Endothelial cell of umbilical vein (primary cell): Measurements from ENCODE around the gene CSNK1G1. TPM values are rescaled to one million over a fixed set of nuclear protein-coding genes. Genes with fewer than 3 reads are reported as not detected.

Experiments
- BruUV-seq: library from RNA; stranded (reverse); fragments of 400-500 nt; replicated peaks from 2 replicates; lab custom pipeline; 2021; lab: Mats Ljungman, UMichigan
- CTCF ChIA-PET: fragments of 300-600, 350-600 bp; sonication (Branson Sonifier 250); formaldehyde crosslinking; loops from one replicate; lab custom pipeline; 2021; ENCODE audit warnings: antibody characterized with exemption, inconsistent platforms; lab: Charles Lee
- POLR2A ChIA-PET: fragments of 300-600, 350-600 bp; sonication (Branson Sonifier 250); formaldehyde crosslinking; loops from one replicate; lab custom pipeline; 2021; ENCODE audit warnings: antibody characterized with exemption, inconsistent platforms; lab: Charles Lee
- DNase-seq: peaks from one replicate; pipeline ENCODE4 v3.0.0-alpha.2; 2011; ENCODE audit warnings: low read depth, low spot score
- FAIRE-seq: peaks from 2 replicates; lab custom pipeline; 2011; peaks lifted over from hg19 to GRCh38; lab: Jason Lieb, UNC
- H2AFZ ChIP-seq: 2 replicates; pipeline ENCODE4 v1.6.0; 2012; ENCODE audit warnings: low read depth, low read length, control low read depth, inconsistent platforms
- H3K27ac ChIP-seq: 2 replicates; pipeline ENCODE4 v1.5.1; 2011; ENCODE audit warnings: low read depth, mild to moderate bottlenecking, control low read depth, low read length, moderate library complexity; ENCODE audit not compliant: insufficient read depth
- H3K27me3 ChIP-seq, 2 experiments: 2 replicates each; pipeline versions ENCODE4 v1.6.0 to v1.6.1; 2011; ENCODE audit warnings: low read length in 2 of 2, mixed read lengths in 1 of 2; ENCODE audit not compliant: control insufficient read depth in 2 of 2, insufficient read depth in 2 of 2
- H3K36me3 ChIP-seq, 2 experiments: 2 replicates in 1 of 2; 3 replicates in 1 of 2; pipeline ENCODE4 v1.5.1; 2011; ENCODE audit warnings: low read length in 2 of 2, mild to moderate bottlenecking in 1 of 2, moderate library complexity in 1 of 2; ENCODE audit not compliant: control insufficient read depth in 2 of 2, insufficient read depth in 2 of 2; ENCODE audit errors: extremely low read depth in 1 of 2
- H3K4me1 ChIP-seq: 3 replicates; pipeline ENCODE4 v1.5.1; 2011; ENCODE audit warnings: mild to moderate bottlenecking, low read length; ENCODE audit not compliant: control insufficient read depth, insufficient read depth; ENCODE audit errors: extremely low read depth
- H3K4me2 ChIP-seq: 2 replicates; pipeline ENCODE4 v1.6.1; 2011; ENCODE audit warnings: low read length, control low read depth, mixed read lengths; ENCODE audit not compliant: insufficient read depth
- H3K4me3 ChIP-seq, 3 experiments: fragments of 200-600 bp in 1 of 3; sonication (generic), shearing (Covaris generic) in 1 of 3; replicated peaks in 1 of 3; 2 replicates each; pipeline ENCODE4 v1.5.1; 2011 to 2016; ENCODE audit warnings: control low read depth in 3 of 3, low read length in 3 of 3, mild to moderate bottlenecking in 2 of 3, inconsistent platforms in 1 of 3, low read depth in 1 of 3, moderate library complexity in 1 of 3; ENCODE audit not compliant: insufficient read depth in 1 of 3
- H3K79me2 ChIP-seq: 2 replicates; pipeline ENCODE4 v1.6.0; 2012; ENCODE audit warnings: low read length, inconsistent platforms; ENCODE audit not compliant: control insufficient read depth, insufficient read depth
- H3K9ac ChIP-seq: replicated peaks from 2 replicates; pipeline ENCODE3; 2011; ENCODE audit warnings: low read length, control low read depth; ENCODE audit not compliant: insufficient read depth; ENCODE audit errors: extremely low read depth
- H3K9me1 ChIP-seq: replicated peaks from 3 replicates; pipeline ENCODE4 v1.6.0; 2011; ENCODE audit warnings: mild to moderate bottlenecking, low read length; ENCODE audit not compliant: control insufficient read depth, insufficient read depth; ENCODE audit errors: extremely low read depth
- H3K9me3 ChIP-seq: replicated peaks from 2 replicates; pipeline ENCODE4 v1.5.1; 2012; ENCODE audit warnings: low read length, inconsistent platforms; ENCODE audit not compliant: control insufficient read depth, insufficient read depth
- H4K20me1 ChIP-seq: replicated peaks from 2 replicates; pipeline ENCODE3; 2011; ENCODE audit warnings: mild to moderate bottlenecking, low read length; ENCODE audit not compliant: control insufficient read depth, insufficient read depth; ENCODE audit errors: extremely low read depth
- EZH2 ChIP-seq: IDR thresholded peaks from 2 replicates; pipeline ENCODE4 v1.6.1; 2012; ENCODE audit warnings: borderline replicate concordance, low read depth, mild to moderate bottlenecking, moderate library complexity, low read length, inconsistent platforms; ENCODE audit not compliant: severe bottlenecking
- FOS ChIP-seq: IDR thresholded peaks from 2 replicates; pipeline ENCODE4 v1.6.1; 2011; ENCODE audit warnings: mild to moderate bottlenecking, low read length, moderate library complexity, borderline replicate concordance; ENCODE audit not compliant: insufficient read depth
- GATA2 ChIP-seq: IDR thresholded peaks from 2 replicates; pipeline ENCODE4 v1.7.0; 2011; ENCODE audit warnings: low read depth, mild to moderate bottlenecking, moderate library complexity, mixed read lengths, low read length; ENCODE audit not compliant: insufficient read length, insufficient read depth
- JUN ChIP-seq: IDR thresholded peaks from 2 replicates; pipeline ENCODE4 v1.6.1; 2011; ENCODE audit warnings: borderline replicate concordance, low read depth; ENCODE audit not compliant: insufficient read length, insufficient read depth
- MYC ChIP-seq: IDR thresholded peaks from one replicate; pipeline ENCODE4 v1.6.1; 2011; ENCODE audit warnings: mild to moderate bottlenecking, low read depth, low read length
- POLR2A ChIP-seq: IDR thresholded peaks from 2 replicates; pipeline ENCODE4 v1.6.1; 2012; ENCODE audit warnings: low read depth, mild to moderate bottlenecking, control low read depth, low read length
- POLR2AphosphoS5 ChIP-seq: IDR thresholded peaks from 2 replicates; pipeline ENCODE4 v1.6.1; 2012; ENCODE audit warnings: low read depth, mild to moderate bottlenecking, control low read depth, low read length, moderate library complexity; ENCODE audit not compliant: insufficient read depth
- dilution Hi-C: fragments of 300-500 bp; cut with MboI; formaldehyde crosslinking; loops from one replicate; pipeline ENCODE4 v1.15.0; 2019; ENCODE audit warnings: low sequenced_read_pairs; ENCODE audit not compliant: extremely low pct_ligation_motif_present
- intact Hi-C: fragments of 100-400 bp; cut with micrococcal nuclease; formaldehyde crosslinking; loops from one replicate; pipeline ENCODE4 v1.10.0; 2022
- polyA plus RNA-seq, 4 experiments: library from polyadenylated mRNA; depleted of rRNA in 3 of 4; stranded (reverse) in 3 of 4; unstranded in 1 of 4; fragments of >200 nt; gene quantifications; 2 replicates each; pipeline versions ENCODE4 v1.2.1 to v1.2.3, GENCODE V29; 2011 to 2012; ENCODE audit warnings: missing spikeins in 1 of 4
- total RNA-seq: library from RNA; stranded (reverse); gene quantifications from 2 replicates; pipeline ENCODE4 v1.2.3, GENCODE V29; 2021
- TF ChIP-seq, protein P1 (sequence below): IDR thresholded peaks from 2 replicates; pipeline ENCODE4 v1.6.1; 2011; ENCODE audit not compliant: insufficient read depth, insufficient read length
- TF ChIP-seq, protein P2 (sequence below), 2 donors: IDR thresholded peaks; 1 replicate in 1 of 2; 2 replicates in 1 of 2; pipeline ENCODE4 v1.5.1; 2011; ENCODE audit warnings: low read length in 2 of 2, mild to moderate bottlenecking in 2 of 2, moderate library complexity in 2 of 2, control low read depth in 1 of 2, inconsistent platforms in 1 of 2, low read depth in 1 of 2; ENCODE audit not compliant: insufficient read depth in 1 of 2; ENCODE audit errors: extremely low read depth in 1 of 2

CSNK1G1 gene
- total and polyA plus RNA-seq, 2 donors (not counting 3 experiments of a cell fraction or from before 2014, with no cell fraction given): 9.0 to 31.7 TPM

GRCh38 chr15:64251658-64252057 lies 104.3 kb downstream of the CSNK1G1 start:
- BruUV-seq: no TSS peak
- dilution Hi-C loops: no loop called here

GRCh38 chr15:64251121-64251520 lies 104.9 kb downstream of the CSNK1G1 start:
- H3K4me3 ChIP-seq: no peak overlapping the region
- no peak overlapping the region for H2AFZ ChIP-seq
- peaks cover 15% of the 10 kb centered on the region for H3K4me1 ChIP-seq
- H3K27ac ChIP-seq: no peak overlapping the region
- CTCF ChIA-PET: interaction anchor here (1.0 to 1.5 kb wide), 2 partner anchors 12 to 105 kb away, joined by 3 to 5 read pairs; partner anchors contain the start of gene CSNK1G1
- peaks cover 5% of the 10 kb centered on the region for H3K79me2 ChIP-seq
- DNase-seq (no peak), FAIRE-seq (no peak)
- TF ChIP-seq FOS (no peak), EZH2 (no peak), POLR2A (no peak), JUN (no peak), POLR2AphosphoS5 (no peak), GATA2 (no peak), MYC (no peak)
- TF ChIP-seq, protein P1, sequence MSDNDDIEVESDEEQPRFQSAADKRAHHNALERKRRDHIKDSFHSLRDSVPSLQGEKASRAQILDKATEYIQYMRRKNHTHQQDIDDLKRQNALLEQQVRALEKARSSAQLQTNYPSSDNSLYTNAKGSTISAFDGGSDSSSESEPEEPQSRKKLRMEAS: no peak
- TF ChIP-seq, protein P2, sequence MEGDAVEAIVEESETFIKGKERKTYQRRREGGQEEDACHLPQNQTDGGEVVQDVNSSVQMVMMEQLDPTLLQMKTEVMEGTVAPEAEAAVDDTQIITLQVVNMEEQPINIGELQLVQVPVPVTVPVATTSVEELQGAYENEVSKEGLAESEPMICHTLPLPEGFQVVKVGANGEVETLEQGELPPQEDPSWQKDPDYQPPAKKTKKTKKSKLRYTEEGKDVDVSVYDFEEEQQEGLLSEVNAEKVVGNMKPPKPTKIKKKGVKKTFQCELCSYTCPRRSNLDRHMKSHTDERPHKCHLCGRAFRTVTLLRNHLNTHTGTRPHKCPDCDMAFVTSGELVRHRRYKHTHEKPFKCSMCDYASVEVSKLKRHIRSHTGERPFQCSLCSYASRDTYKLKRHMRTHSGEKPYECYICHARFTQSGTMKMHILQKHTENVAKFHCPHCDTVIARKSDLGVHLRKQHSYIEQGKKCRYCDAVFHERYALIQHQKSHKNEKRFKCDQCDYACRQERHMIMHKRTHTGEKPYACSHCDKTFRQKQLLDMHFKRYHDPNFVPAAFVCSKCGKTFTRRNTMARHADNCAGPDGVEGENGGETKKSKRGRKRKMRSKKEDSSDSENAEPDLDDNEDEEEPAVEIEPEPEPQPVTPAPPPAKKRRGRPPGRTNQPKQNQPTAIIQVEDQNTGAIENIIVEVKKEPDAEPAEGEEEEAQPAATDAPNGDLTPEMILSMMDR (IDR thresholded peaks at IDR 0.05; ENCODE audit: extremely low read depth in 1 of 2, insufficient read depth in 1 of 2, low read depth in 1 of 2, low read length in 2 of 2): no peak
- no peaks in the 10 kb centered on the region for H3K36me3 ChIP-seq
- no peak overlapping the region for H3K9ac ChIP-seq
- no peaks in the 10 kb centered on the region for H3K9me3 ChIP-seq
- no peaks in the 10 kb centered on the region for H3K9me1 ChIP-seq
- no peak overlapping the region for H3K4me2 ChIP-seq
- BruUV-seq: no TSS peak
- dilution Hi-C loops: no loop called here
- POLR2A ChIA-PET: no interaction called here
- H4K20me1 ChIP-seq: no peaks in the 10 kb centered on the region
- intact Hi-C loops: no loop called here
- H3K27me3 ChIP-seq: no peaks in the 10 kb centered on the region

More at GRCh38 chr15:64251658-64252057, 104.3 kb downstream of the CSNK1G1 start:
- Histone ChIP-seq H3K27me3 (no peaks in the 10 kb centered on the region), H3K9me1 (no peaks in the 10 kb centered on the region), H3K4me2 (no peak overlapping the region), H3K79me2 (peaks cover 3% of the 10 kb centered on the region), H3K9me3 (no peaks in the 10 kb centered on the region), H3K27ac (no peak overlapping the region), H3K4me3 (no peak overlapping the region), H3K36me3 (no peaks in the 10 kb centered on the region), H3K9ac (no peak overlapping the region), H3K4me1 (peaks cover 15% of the 10 kb centered on the region), H2AFZ (no peak overlapping the region), H4K20me1 (no peaks in the 10 kb centered on the region)
- TF ChIP-seq POLR2A (no peak), GATA2 (no peak), JUN (no peak), MYC (no peak), FOS (no peak)
- ChIA-PET POLR2A (no interaction called here), CTCF (interaction anchor here (1.0 kb wide), 1 partner anchor 12 kb away, joined by 3 read pairs; no protein-coding TSS in a partner anchor)
- intact Hi-C loops: no loop called here
- no peak for DNase-seq
- FAIRE-seq: no peak
